SH-SY5Y (cell line): Measurements from ENCODE around the gene MYF6.

Experiments
- GATA2 ChIP-seq: IDR thresholded peaks from 2 replicates; pipeline ENCODE4 v1.6.1; 2011; ENCODE audit warnings: mild to moderate bottlenecking, low read depth, low read length
- GATA3 ChIP-seq: IDR thresholded peaks from 2 replicates; pipeline ENCODE4 v1.6.1; 2011; ENCODE audit warnings: low read depth, mild to moderate bottlenecking, low read length, moderate library complexity

MYF6 gene

DNA sequence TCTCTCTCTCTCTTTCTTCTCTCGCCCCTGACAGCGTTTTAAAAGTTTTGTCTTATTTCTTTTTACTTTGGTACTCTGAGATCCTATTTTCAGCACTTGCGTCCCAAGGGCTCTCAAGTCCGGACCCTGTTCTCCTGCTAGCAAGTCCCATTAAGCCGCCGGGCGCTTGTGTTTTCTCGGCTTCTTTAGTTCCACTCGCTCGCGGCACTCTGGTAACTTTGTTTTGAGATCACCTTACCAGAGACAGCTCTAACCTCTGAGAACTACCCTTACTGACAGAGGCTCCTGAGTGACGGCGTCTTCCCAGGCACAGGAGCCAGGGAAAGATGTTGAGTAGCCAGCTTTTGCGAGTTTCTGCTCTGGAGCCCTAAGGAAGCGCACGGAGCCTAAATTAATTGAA, 6.6 kb downstream of the MYF6 start:
- TF ChIP-seq GATA2 (no peak), GATA3 (no peak)

DNA sequence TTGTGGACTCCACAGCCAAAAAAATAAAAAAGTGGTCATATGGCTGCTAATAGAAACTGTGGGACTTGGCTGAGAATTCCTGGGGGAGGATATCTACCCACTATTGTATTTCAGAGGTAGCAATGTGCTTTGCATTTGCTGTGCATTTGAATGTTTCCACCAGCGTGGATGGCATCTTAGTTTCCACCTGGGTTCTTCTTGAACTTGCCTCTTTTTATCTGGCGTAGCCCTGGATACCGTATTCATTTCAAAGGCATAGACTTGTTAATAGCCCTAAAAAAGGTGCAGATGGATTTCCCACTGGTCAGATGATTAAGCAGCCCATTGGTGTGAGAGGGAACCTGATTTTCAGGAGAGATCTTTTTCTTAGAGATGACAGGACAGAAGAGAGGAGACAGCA, 7.4 kb downstream of the MYF6 start:
- TF ChIP-seq GATA3 (no peak), GATA2 (no peak)

DNA sequence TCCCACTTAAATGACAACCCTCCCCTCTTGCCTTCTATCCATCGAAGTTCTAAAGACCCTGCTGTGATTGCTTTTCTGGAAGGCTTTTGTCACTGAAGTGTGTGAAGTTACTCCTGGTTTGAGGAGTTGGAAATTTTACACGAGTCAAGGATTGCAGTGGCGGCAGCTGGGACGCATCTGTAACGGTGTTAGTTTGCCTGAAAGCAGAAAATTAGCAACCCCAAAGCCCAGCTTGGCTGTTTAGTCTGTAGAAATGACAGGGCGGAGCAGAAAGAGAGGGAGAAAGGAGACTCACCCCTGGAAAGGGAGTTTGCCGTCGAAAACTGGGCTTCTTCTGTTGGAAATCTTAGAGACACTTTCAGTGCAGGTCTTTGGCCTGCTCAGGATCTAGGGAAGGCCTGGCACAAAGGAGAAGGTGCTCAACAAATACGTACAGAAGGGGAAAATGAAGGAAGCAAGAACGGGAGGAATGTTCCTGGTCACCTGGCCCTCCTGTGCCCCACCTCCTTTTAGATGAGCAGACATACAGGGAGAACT, 8.3 kb downstream of the MYF6 start:
- no peak for TF ChIP-seq GATA3
- TF ChIP-seq GATA2 = no peak

DNA sequence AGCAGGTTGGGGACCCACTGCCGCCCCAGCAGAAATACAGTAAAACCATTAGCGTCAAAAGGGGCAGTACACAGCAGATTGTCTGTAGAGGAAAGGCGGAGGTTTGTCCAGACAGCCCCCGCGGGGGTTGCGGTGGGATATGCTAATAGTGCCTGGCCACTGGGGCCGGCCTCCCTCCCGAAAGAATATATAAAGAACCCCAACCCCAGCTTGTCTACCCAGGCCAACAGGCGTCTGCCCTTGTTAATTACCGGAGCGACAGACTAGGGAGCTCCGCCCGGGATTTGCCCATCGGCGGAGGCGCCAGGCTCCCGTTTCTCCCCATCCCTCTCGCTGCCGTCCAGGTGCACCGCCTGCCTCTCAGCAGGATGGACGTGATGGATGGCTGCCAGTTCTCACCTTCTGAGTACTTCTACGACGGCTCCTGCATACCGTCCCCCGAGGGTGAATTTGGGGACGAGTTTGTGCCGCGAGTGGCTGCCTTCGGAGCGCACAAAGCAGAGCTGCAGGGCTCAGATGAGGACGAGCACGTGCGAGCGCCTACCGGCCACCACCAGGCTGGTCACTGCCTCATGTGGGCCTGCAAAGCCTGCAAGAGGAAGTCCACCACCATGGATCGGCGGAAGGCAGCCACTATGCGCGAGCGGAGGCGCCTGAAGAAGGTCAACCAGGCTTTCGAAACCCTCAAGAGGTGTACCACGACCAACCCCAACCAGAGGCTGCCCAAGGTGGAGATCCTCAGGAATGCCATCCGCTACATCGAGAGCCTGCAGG, 9.4 kb downstream of the MYF6 start, which contains the start of gene MYF5:
TSS of gene MYF5 (plus strand) at position 217 of the 774 bp plus-strand sequence. CDS start at position 369, 152 bp downstream.
- TF ChIP-seq GATA2 (no peak), GATA3 (no peak)

DNA sequence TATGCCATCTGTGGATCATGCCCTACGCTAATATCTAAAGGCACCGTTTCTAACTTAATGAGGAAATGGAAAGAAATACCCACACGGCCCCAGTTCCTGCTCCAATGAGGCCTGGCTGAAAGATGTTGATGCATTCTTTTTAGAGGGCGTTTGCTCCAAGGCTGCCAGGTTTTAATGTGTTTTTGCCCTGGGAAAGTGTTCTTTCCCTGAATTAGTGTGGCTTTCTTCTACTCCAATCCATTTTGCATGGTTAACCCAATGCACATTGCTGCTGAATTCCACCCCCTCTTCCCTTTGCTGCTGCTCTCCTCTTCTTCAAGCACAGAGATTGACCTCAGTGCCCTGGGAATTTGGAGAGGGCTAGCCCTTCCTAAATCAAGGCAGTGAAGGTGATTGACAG, 10.4 kb downstream of the MYF6 start:
- TF ChIP-seq GATA2 (no peak), GATA3 (no peak)

DNA sequence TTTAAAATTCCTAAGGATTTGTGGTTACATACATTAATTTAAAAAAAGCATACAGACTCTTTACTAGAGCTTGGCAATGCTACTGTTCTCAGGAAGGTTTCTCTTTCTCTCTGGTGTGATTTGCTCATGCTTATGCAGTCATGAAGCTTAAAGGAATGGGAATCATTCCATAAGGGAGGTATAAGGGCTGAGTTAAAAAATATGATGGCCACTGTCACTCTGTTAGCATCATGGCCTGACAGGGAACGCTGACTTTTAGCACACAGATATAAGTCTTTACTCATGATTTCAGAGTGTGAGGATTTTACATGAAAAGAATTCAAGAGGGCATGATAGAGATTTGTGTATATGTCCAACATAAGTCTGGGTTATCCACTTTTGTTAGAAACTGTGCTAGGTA, 13.1 kb downstream of the MYF6 start:
- no peak for TF ChIP-seq GATA2
- no peak for TF ChIP-seq GATA3

DNA sequence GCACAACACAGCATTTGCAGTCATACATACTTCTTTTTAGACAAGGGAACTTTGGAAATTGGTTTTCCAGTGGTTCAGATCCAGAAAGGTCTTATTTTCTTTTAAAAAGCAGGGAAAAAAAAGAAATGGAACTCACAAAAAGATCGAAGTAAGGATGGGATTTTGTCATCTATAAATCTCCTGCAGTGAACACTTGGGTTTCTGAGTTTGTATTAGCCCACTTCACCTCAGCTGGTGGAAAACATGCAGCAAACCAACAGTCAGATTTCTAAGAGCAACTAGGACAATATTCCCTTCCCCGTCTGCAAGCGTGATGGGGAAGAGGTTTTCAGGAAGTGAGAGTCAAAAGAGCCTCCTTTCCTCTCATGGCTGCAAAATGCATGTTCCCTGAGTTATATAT, 13.9 kb downstream of the MYF6 start:
- TF ChIP-seq GATA3 = no peak
- TF ChIP-seq GATA2 = no peak

DNA sequence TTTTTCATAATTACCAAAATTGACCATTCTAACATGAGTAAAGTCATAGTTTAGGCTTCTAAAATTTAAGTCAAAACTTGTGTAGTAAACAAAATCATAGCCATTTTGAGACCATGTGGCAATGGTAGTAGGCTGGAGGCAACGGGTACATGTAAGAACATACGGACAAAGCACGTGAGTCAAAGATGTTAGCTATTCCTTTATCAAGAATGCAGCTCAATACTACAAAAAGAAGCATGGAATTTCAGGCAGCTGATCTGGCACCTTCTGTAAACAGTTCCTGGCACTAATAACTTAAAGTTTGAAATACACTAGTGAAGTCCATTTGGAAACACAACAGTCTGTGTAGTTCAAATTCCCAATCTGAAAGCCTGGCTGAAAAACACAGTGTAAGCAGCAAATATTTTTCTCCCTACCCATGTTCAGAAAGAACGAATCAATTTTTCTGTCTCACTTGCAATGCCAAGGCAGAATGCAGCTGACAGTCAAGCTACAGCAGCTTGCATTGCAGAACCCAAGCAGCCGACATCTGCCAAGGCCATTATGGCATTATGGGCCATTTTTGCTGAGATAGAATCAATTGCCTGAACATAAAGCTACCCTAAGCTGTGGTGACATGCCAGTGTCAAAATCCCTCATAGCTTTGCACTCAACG, 38.5 kb downstream of the MYF6 start:
- no peak for TF ChIP-seq GATA2
- TF ChIP-seq GATA3 = no peak

DNA sequence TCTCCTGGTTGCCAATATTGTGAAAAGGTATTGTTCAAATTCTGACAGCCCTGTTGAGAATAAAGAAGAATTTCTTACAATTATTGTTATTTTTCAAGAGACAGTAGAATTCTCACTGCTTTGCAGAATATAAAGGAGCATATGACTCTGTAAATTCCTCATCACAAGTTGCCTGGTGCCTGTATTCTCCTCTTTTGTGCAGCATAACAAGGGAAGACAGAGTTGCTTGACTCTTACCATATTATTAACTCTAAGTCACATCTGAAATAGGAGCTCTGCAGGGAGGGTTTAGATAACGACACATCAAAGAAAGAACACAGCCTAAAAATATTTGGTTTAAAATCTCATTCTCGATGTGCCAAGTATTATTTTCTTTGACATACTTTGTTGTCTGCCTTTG, 40.4 kb downstream of the MYF6 start:
- no peak for TF ChIP-seq GATA2
- TF ChIP-seq GATA3 = no peak

DNA sequence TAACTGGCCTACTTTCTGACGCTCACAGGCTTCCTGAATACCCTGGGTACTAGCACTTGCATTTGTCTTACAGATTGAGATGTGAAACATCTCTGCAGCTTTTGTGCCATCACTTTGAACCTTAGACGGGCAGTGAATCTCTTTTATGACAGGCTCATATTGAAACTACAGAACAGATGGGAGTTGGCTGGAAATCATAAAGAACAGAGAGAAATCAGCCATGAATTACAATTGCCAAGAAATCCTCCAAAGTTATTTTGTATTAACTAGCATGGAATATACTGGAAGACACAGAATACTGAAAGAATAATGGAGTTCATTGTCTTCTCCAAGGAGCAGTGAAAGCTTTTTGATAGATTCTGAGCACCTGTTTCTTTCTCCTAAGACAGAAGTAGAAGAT, 42.0 kb downstream of the MYF6 start:
- TF ChIP-seq GATA2 (no peak), GATA3 (no peak)

DNA sequence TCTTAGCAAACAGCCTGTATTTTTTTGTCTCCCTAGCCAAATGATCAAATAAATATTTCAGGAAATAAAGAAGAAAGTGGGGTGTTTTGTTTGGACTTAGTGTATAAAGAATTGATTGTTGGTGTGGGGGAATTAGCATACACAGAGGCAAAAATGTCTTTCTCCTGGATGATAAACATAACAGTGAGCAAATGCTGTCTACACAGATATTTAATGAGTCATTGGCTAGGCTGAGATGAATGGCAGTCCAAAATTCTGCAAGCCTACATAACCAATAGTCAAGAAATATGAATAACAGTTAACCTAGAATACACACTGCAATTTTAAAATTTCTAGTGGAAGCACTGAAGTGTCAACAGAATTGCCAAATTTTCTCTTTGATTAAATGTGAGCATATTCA, 45.0 kb downstream of the MYF6 start:
- TF ChIP-seq GATA2 (no peak), GATA3 (no peak)

DNA sequence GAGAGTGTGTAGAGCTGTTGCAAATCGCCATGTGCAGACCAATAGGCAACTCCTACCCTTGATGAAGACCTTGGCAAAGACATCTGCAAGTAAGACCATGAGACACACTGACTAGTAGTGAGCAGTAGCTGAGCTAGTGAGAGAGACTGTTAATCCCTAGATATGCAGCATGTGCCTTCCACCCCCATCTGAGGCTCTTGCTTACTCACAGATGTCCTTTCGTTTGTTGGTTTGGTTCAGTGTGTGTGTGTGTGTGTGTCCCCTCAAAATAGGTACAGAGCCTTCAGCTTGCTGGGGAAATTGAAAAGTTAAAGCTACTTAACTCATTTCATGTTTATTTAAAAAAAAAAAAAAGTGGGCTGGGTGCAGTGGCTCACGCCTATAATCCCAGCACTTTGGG, 46.8 kb downstream of the MYF6 start:
- TF ChIP-seq GATA2 (no peak), GATA3 (no peak)

DNA sequence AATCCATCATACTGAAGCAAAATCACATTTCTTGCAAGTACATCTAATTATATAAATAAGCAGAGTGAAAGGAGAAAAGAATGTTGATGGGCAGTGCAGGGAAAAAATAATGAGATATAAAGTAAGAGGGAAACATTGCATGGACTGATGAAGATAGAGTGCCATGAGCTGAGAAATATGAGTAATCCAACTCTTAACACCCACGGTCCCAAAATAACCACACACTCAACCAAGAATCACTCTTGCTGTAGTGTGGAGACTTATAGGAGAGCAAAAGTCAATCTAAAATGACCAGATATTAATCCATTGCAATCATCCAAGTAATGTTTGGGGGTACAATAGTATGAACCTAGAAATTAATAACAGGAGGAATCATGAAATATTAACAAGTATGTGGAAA, 49.4 kb downstream of the MYF6 start:
- no peak for TF ChIP-seq GATA2
- TF ChIP-seq GATA3 = no peak
